ENCODE measurements around the gene DRG2. TPM values are rescaled to one million over a fixed set of nuclear protein-coding genes. Genes with fewer than 3 reads are reported as not detected.

Gene DRG2
- total RNA-seq, 2 experiments from 2014 or later: 37.7 to 39.3 TPM

DNA sequence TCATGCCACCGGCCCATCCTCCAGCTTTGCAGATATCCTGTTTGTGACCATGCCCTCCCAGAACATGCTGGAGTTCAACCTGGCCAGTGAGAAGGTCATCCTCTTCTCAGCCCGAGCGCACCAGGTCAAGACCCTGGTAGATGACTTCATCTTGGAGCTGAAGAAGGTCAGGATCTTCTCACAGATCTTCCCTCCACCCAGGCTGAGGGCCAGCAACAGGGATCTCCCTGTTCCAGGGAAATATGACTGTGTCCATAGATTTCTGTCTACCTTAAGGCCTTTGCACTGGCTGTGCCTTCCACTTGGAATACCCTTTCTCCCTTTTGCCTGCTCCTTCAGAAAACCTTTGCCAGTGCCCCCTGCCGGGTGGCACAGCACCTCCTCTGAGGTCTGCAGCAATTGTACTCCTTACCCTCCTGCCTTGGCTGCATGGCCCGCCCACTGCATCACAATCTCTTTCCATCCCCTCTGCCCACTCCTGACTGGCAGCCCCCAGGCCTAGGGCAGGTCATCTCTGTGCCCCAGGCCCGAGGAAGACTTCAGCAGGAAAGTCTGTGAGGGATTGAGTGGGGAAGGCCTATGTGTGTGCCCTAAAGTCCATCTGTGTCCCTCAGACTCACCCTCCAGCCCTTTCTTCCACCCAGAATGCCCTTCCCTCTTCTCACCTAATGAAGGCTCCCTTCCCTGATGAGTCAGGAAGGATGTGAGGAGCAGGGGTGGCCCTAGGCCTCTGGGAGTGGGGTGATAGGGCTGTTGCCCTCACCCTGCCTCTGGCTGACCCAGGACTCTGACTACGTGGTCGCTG is 68.6 kb downstream of the DRG2 start:
- CTCF ChIA-PET: no interaction called here
- intact Hi-C loops (cut with micrococcal nuclease): no loop called here
- Mint-ChIP-seq H3K9me3 (no peaks in the 10 kb centered on the region), H3K36me3 (no peaks in the 10 kb centered on the region), H3K27me3 (no peaks in the 10 kb centered on the region), H3K27ac (no peak overlapping the region), H3K4me3 (no peak overlapping the region), H3K4me1 (ENCODE audit: low read depth) (peaks cover 13% of the 10 kb centered on the region)
- POLR2A ChIA-PET: no interaction called here
- DNase-seq: no peak

DNA sequence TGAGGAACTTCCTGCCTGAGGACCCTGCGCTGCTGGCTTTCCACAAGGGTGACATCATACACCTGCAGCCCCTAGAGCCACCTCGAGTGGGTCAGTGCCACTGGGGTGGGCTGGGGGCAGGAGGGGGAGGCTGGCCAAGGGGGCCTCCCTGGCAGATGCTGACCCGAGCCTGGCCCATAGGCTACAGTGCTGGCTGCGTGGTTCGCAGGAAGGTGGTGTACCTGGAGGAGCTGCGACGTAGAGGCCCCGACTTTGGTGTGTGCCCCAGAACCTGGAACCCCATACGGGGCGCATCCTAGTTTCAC is 69.2 kb downstream of the DRG2 start:
- DNase-seq: no peak
- Mint-ChIP-seq H3K27me3 (no peaks in the 10 kb centered on the region), H3K4me3 (no peak overlapping the region), H3K27ac (no peak overlapping the region), H3K4me1 (ENCODE audit: low read depth) (peaks cover 13% of the 10 kb centered on the region), H3K36me3 (no peaks in the 10 kb centered on the region), H3K9me3 (no peaks in the 10 kb centered on the region)
- ChIA-PET POLR2A (no interaction called here), CTCF (no interaction called here)
- intact Hi-C loops (cut with micrococcal nuclease): no loop called here

Other genes with a start within 250 kb of the DRG2 start
- gene TOM1L2, start 115.5 kb upstream of the DRG2 start, total RNA-seq: 10 to 100 TPM; 11.1 to 12.7 TPM
- gene DRC3, start 115.1 kb upstream of the DRG2 start, total RNA-seq: under 1 TPM; 0.34 to 0.52 TPM
- 10 to 100 TPM; 27.5 to 30.0 TPM for gene ATPAF2, start 48.8 kb upstream of the DRG2 start, total RNA-seq
- gene GID4, start 48.5 kb upstream of the DRG2 start, total RNA-seq: 1 to 10 TPM; 6.1 to 6.2 TPM
- 1 to 10 TPM in 1 of 2 experiments, under 1 TPM in 1; 0.78 to 1.3 TPM for gene MYO15A, start 20.8 kb downstream of the DRG2 start, total RNA-seq
- gene ALKBH5, start 95.9 kb downstream of the DRG2 start, total RNA-seq: 100 to 1,000 TPM; 122 to 127 TPM
- gene LLGL1, start 137.7 kb downstream of the DRG2 start, total RNA-seq: 10 to 100 TPM; 27.3 to 27.5 TPM
- gene FLII, start 170.8 kb downstream of the DRG2 start, total RNA-seq: 100 to 1,000 TPM; 357 to 359 TPM
- gene MIEF2, start 172.7 kb downstream of the DRG2 start, total RNA-seq: 1 to 10 TPM; 6.5 to 6.8 TPM
- 10 to 100 TPM; 52.4 to 53.0 TPM for gene TOP3A, start 227.0 kb downstream of the DRG2 start, total RNA-seq
- gene SMCR8, start 227.3 kb downstream of the DRG2 start, total RNA-seq: 10 to 100 TPM; 11.1 to 11.3 TPM